ENCODE results near the gene CA9. TPM values are rescaled to one million over a fixed set of nuclear protein-coding genes. Genes with fewer than 3 reads are reported as not detected.

Gene CA9
- total RNA-seq, 1 donor from 2014 or later, result 13.0 TPM

DNA sequence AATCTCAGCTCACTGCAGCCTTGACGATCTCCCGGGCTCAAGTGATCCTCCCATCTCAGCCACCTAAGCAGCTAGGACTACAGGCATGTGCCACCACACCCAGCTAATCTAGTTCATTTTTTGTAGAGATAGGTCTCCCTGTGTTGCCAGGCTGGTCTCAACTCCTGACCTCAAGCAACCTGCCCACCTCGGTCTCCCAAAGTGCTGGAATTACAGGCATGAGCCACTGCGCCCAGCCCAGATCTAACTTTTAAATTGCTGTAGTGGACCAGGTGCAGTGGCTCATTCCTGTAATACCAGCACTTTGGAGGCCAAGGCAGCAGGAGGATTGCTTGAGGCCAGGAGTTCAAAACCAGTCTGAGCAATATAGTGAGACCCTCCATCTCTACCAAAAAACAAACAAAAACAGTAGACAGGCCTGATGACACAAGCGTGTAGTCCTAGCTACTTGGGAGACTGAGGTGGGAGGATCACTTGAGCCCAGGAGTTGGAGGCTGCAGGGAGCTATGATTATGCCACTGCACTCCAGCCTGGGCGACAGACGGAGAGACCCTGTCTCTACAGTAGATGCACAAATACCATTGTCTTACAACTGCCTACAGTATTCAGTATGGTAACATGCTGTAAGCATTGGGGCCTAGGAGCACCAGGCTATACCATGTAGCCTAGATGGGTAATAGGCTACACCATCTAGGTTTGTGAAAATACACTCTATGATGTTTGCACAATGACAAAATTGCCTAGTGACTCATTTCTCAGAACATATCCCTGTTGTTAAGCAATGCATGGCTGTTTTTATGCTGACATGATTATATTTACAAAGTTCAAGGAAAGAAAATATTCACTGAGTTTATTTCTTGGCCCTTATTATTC, 21.5 kb upstream of the CA9 start:
- no peak for DNase-seq (ENCODE audit: low spot score)

DNA sequence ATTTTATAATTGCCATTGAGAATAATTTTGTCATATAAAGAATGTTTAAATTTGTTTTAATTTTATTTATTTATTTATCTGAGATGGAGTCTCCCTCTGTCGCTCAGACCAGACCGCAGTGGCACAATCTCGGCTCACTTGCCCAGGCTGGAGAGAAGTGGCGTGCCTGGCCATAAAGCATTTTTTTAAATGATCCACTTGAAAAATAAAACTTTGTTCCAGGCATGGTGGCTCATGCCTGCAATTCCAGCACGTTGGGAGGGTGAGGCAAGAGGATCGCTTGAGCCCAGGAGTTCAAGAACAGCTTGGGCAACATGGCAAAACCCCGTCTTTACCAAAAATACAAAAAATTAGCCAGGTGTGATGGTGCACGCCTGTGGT, 20.9 kb upstream of the CA9 start:
- DNase-seq (ENCODE audit: low spot score), result no peak

DNA sequence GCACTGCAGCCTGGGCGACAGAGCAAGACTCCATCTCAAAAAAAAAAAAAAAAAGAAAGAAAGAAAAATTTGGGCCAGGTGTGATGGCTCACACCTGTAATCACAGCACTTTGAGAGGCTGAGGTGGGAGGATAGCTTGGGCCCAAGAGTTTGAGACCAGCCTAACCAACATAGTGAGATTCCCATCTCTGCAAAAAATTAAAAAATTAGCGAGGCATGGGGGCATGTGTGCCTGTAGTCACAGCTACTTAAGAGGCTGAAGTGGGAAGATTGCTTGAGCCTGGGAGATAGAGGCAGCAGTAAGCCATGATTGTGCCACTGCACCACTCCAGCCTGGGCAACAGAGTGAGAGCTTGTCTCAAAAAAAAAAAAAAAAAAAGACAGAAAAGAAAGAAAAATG, 20.1 kb upstream of the CA9 start:
- DNase-seq (ENCODE audit: low spot score), result no peak

DNA sequence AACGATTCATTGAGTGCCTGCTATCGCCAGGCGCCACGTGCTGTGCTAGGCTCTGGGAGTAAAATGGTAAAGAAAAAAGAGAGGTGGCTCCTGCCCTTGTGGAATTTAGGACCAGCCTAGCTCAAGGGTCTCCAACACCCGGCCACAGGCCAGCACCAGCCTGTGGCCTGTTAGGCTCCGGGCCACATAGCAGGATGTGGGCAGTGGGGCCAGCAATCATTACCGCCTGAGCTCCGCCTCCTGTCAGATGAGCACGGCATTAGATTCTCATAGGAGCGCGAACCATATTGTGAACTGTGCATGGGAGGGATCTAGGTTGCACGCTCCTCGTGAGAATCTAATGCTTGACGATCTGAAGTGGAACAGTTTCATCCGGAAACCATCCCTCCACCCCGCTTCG, 17.4 kb upstream of the CA9 start:
- no peak for DNase-seq (ENCODE audit: low spot score)

DNA sequence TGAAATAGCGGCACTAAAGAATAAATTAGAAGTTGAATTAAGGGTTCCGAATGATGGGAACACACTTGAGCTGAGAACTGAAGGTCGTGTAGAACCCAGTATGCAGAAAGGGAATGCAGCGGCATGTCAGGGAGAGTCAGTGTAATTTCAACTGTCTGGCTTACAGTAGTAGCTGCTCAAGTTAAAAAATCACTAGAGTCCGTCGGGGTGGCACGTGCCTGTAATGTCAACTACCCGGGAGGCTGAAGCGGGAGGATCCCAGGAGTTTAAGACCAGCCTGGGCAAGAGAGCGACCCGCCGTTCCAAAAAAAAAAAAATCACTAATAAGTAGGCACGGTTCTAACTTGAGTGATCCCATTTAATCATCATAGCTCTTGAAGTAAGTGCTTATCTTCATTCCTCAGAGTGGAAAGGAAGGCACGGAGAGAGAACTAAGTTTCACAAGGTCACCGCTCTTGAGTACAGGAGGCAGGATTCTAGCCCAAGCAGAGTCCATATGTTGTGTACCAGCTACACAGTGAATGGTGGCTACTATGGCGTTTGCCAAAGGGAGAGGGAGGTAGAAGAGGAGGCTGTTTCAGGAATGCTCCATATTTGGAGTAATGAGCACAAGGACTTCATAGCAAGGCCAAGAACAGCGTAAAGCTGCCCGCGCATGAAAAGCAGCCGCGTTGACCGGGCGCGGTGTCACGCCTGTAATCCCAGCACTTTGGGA, 16.7 kb upstream of the CA9 start:
- peak; percentile 70 for DNase-seq (ENCODE audit: low spot score)

DNA sequence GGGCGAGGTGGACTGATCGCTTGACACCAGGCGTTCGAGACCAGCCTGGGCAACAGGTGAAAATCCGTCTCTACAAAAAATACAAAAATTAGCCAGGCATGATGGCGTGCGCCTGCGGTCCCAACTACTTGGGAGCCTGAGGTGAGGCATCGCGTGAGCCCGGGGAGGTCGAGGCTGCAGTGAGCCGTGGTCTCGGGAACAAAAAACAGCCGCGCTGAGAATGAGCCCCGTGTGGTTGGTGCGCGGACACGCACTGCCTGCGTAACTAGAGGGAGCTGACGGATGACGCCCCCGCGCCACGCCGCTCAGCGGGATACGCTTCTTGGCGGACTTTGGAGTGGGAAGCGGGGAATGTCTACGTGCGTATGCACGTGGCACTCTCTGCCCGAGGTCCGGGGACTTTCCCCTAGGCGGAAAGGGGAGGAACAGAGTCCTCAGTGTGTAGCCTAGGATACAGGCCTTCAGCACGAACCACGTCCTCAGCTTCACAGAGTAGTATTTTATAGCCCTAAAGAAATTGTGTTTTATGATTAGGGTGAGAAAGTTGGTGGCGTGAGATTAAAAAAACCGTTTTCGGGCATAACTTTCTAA, 16.1 kb upstream of the CA9 start, which contains the start of gene RMRP:
Gene RMRP, minus strand, starts transcription at position 474 of the 591 bp plus-strand sequence.
- DNase-seq (ENCODE audit: low spot score), result peak; percentile 100

DNA sequence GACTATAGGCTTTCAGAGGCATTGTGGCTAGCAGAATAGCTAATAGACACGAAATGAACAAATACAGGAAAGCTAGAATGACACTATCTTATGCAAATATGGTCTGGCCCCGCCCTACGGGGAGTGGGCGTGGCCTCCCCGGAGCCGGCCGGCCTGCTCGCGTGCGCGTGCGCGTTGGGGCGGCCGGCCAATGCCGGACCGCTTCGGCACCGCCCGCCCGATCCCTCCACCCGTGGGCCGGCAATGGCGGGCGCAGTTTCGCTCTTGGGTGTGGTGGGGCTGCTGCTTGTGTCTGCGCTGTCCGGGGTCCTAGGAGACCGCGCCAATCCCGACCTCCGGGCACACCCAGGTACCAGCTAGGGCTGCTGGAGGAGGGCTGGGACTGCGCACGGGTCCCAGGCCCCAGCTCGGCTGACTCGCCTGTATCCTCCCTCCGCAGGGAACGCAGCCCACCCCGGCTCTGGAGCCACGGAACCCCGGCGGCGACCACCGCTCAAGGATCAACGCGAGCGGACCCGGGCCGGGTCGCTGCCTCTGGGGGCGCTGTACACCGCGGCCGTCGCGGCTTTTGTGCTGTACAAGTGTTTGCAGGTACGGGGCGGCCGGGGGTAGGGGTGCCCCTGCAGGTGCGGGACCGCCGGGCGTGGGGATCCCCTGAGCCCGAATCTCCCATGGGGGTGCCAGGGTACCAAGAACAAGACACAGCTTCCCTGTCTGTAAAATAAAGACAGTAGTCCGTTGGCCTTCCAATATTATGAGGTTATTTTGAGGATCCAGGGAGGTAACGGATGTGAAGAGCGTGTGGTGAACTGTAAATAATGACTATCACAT, 15.4 kb upstream of the CA9 start, which contains the start of gene CCDC107:
Gene CCDC107, plus strand, starts transcription at position 156 of the 831 bp plus-strand sequence. Its CDS starts 88 bp downstream, at position 244.
- peak; percentile 95 for DNase-seq (ENCODE audit: low spot score)

DNA sequence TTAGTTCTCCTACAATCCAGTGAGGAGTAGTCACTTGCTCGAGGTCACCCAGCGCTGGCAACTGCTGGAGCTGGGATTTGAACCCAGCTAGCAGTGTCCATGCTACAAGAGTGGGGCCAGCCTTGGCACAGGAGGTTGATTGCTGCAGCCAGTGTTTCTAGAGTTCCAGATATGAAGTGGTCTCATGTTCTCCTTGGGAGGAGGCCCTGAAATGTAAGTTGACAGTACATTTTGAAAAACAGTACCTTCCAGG, 14.8 kb upstream of the CA9 start:
- DNase-seq (ENCODE audit: low spot score), result peak; percentile 37

DNA sequence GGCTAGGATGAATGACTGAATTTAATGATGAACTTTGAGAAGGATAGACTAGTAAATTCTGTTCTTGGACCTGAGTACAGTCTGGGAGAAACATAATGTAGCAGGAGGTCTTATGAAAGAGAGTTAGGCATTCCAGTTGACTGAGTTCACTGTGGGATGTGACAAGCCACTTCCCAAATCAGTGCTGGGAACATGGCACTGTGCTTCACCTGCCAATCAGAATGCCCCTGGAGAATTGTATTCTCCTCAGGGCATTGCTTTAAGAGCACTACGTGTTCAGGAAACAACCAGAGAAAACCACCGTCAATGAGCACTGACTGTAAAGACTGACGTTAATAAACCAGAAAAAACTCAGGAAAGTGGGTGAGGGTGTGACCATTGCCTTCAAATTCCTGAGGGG, 14.4 kb upstream of the CA9 start:
- peak; percentile 34 for DNase-seq (ENCODE audit: low spot score)

DNA sequence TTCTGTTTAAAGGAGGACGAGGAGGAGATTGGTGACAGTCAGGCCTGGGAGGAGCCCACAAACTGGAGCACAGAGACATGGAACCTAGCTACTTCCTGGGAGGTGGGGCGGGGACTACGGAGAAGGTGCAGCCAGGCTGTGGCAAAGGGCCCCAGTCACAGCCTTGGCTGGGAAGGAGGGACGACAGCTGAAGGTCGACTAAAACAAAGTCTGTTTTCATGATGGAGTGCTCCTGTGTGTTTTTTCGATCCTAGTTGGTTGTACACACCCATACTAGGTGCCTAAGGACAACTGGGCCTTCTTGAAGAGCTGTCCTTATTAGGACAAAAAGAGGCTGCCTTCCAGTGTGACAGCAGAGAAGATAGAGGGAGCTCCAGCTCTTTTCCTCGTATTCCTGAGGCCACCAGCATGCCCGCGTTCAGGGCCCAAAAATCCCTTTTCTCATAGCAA, 12.7 kb upstream of the CA9 start:
- peak; percentile 51 for DNase-seq (ENCODE audit: low spot score)

DNA sequence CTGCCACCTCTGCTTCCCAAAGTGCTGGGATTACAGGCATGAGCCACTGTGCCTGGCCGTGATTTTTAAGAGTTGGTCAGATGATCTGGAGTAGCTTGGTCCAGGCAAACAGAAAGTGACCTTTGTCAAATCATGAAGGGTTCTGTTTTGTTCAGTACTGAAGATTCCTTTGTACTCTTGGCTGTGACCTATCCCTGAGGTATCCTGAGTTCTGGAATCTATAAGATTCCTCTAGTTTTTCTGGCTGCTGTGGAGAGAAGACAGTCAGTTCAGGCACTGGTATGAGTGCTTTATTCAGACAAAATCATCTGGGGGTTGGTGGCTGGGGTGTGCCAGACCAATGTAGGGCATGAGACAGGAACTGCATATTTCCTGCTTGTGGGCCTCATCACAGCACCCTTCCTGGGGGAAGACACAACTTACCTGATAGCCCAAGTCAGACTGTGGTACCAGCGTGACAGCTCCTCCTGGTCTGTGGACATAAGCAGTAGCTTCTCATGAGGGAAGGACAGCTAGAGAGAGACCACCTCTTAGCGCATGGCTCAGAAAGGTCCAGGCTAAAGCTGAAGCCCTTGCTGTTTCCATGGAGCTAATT, 11.9 kb upstream of the CA9 start:
- no peak for DNase-seq (ENCODE audit: low spot score)

DNA sequence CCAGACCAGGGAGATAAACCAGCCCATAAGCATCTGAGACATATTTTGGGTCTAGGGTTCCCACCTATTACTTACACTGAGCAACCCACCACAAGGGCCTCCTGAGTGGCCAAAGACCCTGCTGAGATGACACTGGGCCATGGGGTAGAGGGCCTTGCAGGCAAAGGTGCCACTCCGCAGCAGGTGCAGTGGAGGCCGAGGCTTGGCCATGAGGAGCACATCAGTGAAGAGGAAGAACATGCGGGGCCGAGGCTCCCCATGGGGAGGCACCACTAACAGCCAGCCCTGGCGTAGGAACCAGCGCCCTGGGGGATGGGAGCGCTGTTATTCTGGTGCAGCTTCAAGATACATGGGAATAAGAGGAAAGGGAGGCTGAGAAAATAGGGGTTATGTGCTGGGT, 11.3 kb upstream of the CA9 start:
- no peak for DNase-seq (ENCODE audit: low spot score)

DNA sequence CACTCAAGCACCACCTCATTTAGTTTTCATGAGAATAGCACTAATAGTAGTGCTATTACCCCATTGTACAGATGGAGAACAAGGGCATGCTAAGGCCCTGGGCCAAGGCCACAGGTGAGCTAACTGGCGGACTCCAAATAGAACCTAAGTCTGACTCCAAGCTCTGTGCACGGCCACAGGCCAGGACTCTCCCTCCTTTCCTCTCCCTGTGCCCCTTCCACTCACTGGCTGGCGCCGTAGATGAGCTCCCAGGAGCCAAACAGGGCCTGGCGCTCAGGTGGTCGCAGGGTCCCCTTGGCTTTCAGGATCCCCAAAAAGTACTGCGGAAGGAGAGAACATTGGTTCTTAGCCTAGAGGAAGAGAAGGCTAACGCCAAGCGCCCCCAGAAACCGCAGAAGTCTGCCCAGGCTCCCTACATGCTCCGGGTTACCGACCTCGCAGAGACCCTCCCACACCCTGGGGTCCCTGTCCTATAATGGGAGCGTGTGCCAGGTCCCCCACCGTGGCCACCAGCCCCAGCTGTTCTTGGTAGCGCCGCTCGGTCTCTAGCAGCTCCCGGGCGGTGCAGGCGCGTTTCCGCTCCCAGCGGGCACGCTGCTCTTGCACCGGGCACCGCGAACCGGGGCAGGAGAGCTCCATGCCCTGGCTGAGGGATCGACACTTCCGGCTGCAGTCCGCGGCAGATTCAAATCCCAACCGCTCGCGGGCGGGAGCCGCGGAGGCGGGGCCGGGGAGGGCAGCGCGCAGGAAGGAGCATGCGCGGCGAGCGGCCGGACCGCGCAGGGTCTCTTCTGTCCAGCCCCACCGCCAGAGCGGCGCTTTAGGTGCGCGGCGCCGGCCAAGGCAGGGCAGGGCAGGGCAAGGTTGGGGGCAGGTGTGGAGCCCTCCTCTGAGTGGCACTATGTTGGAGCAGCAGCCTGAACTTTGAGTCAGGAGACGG, 8.9 kb upstream of the CA9 start, which contains the start of gene ARHGEF39:
Gene ARHGEF39, minus strand, starts transcription at position 665 of the 940 bp plus-strand sequence. Its CDS starts 26 bp downstream, at position 639.
- DNase-seq (ENCODE audit: low spot score), result peak; percentile 84

DNA sequence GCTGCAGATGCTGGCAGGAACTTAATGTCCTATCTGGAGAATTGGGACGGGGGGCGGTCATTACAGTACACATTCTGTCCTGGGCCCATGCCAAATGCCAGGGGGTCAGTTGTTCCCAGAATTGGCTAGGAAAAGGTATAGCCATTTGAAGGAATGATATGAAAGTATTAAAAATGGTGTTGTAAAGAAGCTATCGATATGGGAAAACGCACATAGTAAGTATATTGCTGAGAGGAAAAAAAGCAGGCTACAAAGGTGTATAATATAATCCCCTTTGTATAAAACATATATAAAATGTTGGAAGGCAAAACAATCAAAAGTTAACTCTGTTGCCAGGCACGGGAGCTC, 8.3 kb upstream of the CA9 start:
- no peak for DNase-seq (ENCODE audit: low spot score)

DNA sequence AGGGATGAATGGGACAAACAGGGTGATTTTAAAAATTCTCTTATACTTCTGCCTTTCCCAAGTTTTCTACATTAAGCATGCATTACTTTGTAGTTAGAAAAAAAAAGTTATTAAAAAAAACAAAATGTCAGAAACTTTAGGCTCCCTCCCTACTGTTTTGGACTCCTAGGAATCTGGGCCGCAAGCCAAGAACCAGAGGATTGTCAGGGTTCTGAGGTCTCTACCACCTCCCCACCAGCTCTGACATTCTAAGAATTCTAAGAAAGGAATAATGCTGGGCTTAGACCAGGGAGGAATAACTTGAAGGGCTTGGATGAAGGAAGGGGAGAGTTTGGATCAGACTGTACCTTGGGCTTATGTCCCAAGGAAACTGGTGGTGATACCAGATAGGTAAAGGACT, 7.7 kb upstream of the CA9 start:
- peak; percentile 56 for DNase-seq (ENCODE audit: low spot score)

DNA sequence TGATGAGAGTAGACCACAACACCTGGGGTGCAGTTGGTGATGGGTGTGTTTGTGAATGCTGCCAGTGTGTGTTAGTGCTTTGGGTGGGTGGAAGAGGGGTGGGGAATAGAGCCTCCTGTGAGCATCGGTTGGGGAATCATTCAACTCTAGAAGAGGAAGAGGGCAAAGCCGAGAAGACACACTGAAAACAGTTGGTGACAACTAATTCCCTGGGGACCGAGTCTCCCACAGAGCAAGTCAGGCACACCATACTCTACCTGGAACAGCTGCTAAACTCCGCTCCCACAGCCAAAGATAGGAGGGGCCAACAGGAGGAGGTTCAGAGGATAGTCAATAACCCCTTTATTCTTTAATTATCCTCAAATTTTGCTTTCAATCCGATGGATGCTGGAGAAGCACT, 7.2 kb upstream of the CA9 start:
- DNase-seq (ENCODE audit: low spot score), result no peak

DNA sequence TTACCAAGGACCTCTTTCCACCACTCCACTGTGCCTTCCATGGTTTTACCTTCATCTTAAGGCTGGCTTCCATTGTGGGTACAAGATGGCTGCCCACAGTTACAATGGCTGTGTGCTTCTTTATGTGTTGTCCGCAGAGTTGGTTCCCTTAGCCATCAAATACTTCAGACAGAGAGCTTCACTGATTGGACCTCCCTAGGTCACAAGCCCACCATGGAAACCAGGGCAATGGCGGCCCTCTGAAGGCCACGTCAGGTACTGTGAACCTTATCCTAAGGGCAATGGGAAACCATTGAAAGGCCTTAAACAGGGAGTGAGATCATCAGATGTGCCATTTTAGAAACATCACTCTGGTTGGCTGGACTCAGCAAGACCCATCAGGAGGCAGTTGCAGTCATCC, 5.8 kb upstream of the CA9 start:
- no peak for DNase-seq (ENCODE audit: low spot score)

DNA sequence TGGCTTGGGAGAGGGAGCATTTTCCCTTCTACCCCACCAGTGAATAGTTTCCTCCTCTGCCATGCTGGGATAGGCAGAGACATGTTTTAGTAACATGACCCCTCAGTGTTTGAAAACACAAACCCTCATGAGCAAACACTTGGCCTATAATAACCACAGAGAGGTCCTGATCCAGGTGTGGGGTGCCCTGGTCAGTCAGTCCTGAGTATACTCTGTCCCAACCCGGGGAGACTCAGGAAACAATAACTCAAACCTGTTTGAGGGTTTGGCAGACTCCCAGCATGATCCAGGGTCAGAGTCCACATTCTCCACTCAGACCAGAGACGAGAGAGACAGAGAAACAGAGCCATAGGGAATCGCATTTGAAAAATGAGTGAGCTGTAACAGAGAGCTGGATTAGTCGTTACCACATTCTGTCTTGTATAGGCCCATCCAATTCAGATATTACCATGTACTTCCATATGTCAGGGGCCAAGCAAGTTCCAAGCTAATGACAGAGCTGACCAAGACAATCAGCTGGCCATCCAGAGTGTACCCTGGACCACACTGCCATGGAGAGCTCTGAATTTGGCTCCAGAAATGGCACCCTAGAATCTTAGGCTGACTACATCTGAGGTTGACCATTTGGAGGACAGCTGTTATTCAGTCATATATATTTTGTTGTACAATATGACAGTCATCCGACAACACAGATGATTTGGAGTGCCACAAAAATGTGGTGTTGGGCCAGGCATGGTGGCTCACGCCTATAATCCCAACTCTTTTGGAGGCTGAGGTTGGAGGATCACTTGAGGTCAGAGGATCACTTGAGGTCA, 4.2 kb upstream of the CA9 start:
- no peak for DNase-seq (ENCODE audit: low spot score)

DNA sequence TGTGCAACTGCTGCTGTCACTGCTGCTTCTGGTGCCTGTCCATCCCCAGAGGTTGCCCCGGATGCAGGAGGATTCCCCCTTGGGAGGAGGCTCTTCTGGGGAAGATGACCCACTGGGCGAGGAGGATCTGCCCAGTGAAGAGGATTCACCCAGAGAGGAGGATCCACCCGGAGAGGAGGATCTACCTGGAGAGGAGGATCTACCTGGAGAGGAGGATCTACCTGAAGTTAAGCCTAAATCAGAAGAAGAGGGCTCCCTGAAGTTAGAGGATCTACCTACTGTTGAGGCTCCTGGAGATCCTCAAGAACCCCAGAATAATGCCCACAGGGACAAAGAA, 265 bp downstream of the CA9 start:
- DNase-seq (ENCODE audit: low spot score), result no peak

Data from umbilical cord (tissue), 2 donors.